Fibroblast of mammary gland (primary cell): ENCODE data around the gene CGREF1.

Experiments
- DNase-seq: peaks from one replicate; pipeline ENCODE4 v3.0.0-alpha.2; 2010; ENCODE audit warnings: low read depth
- H3K4me3 ChIP-seq: 2 replicates; pipeline ENCODE4 v1.5.1; 2011; ENCODE audit warnings: low read depth, mild to moderate bottlenecking, low read length, moderate library complexity; ENCODE audit not compliant: control insufficient read depth
- TF ChIP-seq, protein P1 (sequence below): conservative IDR thresholded peaks from 2 replicates; pipeline ENCODE4 v1.5.1; 2011; ENCODE audit warnings: low read depth, low read length, inconsistent platforms; ENCODE audit not compliant: control insufficient read depth, insufficient read depth

The CGREF1 gene

DNA sequence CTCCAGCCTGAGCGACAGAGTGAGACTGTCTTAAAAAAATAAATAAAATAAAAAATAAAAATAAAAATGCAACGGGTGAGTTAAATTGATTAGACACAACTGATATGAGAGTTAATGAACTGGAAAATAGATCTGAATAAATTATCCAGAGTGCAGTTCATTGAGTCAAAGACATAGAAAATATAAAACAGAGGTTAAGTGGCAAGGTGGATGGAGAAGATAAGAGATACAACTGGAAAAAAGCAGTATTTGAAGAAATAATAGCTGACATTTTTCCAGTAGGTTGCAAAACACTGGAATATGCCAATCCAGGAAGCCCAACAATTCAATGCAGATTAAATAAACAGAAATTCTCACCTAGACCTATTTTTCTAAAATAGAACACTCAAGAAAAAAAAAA lies 10.7 kb downstream of the CGREF1 start:
- no peak overlapping the region for H3K4me3 ChIP-seq
- no peak for DNase-seq
- TF ChIP-seq, protein P1, sequence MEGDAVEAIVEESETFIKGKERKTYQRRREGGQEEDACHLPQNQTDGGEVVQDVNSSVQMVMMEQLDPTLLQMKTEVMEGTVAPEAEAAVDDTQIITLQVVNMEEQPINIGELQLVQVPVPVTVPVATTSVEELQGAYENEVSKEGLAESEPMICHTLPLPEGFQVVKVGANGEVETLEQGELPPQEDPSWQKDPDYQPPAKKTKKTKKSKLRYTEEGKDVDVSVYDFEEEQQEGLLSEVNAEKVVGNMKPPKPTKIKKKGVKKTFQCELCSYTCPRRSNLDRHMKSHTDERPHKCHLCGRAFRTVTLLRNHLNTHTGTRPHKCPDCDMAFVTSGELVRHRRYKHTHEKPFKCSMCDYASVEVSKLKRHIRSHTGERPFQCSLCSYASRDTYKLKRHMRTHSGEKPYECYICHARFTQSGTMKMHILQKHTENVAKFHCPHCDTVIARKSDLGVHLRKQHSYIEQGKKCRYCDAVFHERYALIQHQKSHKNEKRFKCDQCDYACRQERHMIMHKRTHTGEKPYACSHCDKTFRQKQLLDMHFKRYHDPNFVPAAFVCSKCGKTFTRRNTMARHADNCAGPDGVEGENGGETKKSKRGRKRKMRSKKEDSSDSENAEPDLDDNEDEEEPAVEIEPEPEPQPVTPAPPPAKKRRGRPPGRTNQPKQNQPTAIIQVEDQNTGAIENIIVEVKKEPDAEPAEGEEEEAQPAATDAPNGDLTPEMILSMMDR: no peak

- DNase-seq: no peak
- H3K4me3 ChIP-seq: no peak overlapping the region
- TF ChIP-seq, protein P1: no peak
Measured at GRCh38 chr2:27105981-27106380, 12.9 kb downstream of the CGREF1 start.

GRCh38 chr2:27102329-27102728 lies 16.6 kb downstream of the CGREF1 start:
- TF ChIP-seq, protein P1: no peak
- no peak for DNase-seq

GRCh38 chr2:27100036-27100435 lies 18.9 kb downstream of the CGREF1 start:
- no peak for DNase-seq
- TF ChIP-seq, protein P1: no peak
- H3K4me3 ChIP-seq: no peak overlapping the region

More at GRCh38 chr2:27102329-27102728, 16.6 kb downstream of the CGREF1 start:
- H3K4me3 ChIP-seq: no peak overlapping the region

GRCh38 chr2:27099334-27099955 lies 19.5 kb downstream of the CGREF1 start:
- TF ChIP-seq, protein P1: no peak
- H3K4me3 ChIP-seq: no peak overlapping the region
- no peak for DNase-seq

GRCh38 chr2:27097341-27097740 lies 21.6 kb downstream of the CGREF1 start:
- TF ChIP-seq, protein P1: no peak
- no peak for DNase-seq
- no peak overlapping the region for H3K4me3 ChIP-seq
